K562 (cell line): ENCODE results near the gene GALNT5. TPM values are rescaled to one million over a fixed set of nuclear protein-coding genes. Genes with fewer than 3 reads are reported as not detected.

Experiments
- CREB1 ChIP-seq, 2 experiments: sonication (generic) in 1 of 2; formaldehyde crosslinking in 1 of 2; IDR thresholded peaks; 2 replicates each; pipeline versions ENCODE4 v1.6.1 to v1.8.0; 2012 to 2022; ENCODE audit warnings: inconsistent platforms in 1 of 2, mild to moderate bottlenecking in 1 of 2, missing genetic modification reagents in 1 of 2, moderate library complexity in 1 of 2
- EGR1 ChIP-seq: fragments of 450-650 bp; conservative IDR thresholded peaks from 2 replicates; pipeline ENCODE4 v1.6.1; 2017; ENCODE audit warnings: mild to moderate bottlenecking
- HMGN3 ChIP-seq: IDR thresholded peaks from 2 replicates; pipeline ENCODE4 v1.6.1; 2011; ENCODE audit warnings: borderline replicate concordance, low read depth, mild to moderate bottlenecking, mixed read lengths, low read length; ENCODE audit not compliant: insufficient read length; ENCODE audit errors: extremely low read depth
- MCM7 ChIP-seq, 2 experiments: fragments of 450-650 bp; IDR thresholded peaks; 2 replicates each; pipeline ENCODE4 v1.6.1; 2016 to 2018
- NCOA2 ChIP-seq, 2 experiments: fragments of 450-650 bp; IDR thresholded peaks; 2 replicates each; pipeline ENCODE4 v1.6.1; 2018; ENCODE audit warnings: mild to moderate bottlenecking in 2 of 2, moderate library complexity in 1 of 2; ENCODE audit not compliant: partially characterized antibody in 2 of 2
- NCOA4 ChIP-seq: fragments of 450-650 bp; IDR thresholded peaks from 2 replicates; pipeline ENCODE4 v1.6.1; 2018; ENCODE audit warnings: mild to moderate bottlenecking; ENCODE audit not compliant: partially characterized antibody
- TCFL5 ChIP-seq: fragments of 250-450 bp; sonication (Bioruptor Pico); conservative IDR thresholded peaks from 2 replicates; pipeline ENCODE4 v1.6.1; 2021; ENCODE audit warnings: mild to moderate bottlenecking, moderate library complexity, matching md5 sums
- ZNF184 ChIP-seq: sonication (generic); formaldehyde crosslinking; IDR thresholded peaks from 2 replicates; pipeline ENCODE4 v1.5.0; 2020; ENCODE audit warnings: missing genetic modification reagents
- ZNF212 ChIP-seq: fragments of 450-650 bp; formaldehyde crosslinking; IDR thresholded peaks from 2 replicates; pipeline ENCODE4 v1.4.0; 2020; ENCODE audit warnings: mild to moderate bottlenecking
- polyA plus RNA-seq, 8 experiments: library from polyadenylated mRNA; depleted of rRNA in 4 of 8; stranded (reverse) in 5 of 8; unstranded in 3 of 8; fragments of >200 nt; fragmentation: Nextera tagmentation in 2 of 8; fragmentation: Illumina TruSeq in 1 of 8; extraction: Ambion mirVana in 2 of 8; extraction: Trizol in 1 of 8; gene quantifications; 2 replicates each; pipeline versions ENCODE4 v1.2.1 to v1.2.3, GENCODE V29; 2011 to 2014; ENCODE audit warnings: inconsistent platforms in 1 of 8, missing spikeins in 1 of 8
- total RNA-seq, 7 experiments: library from RNA; depleted of rRNA in 6 of 7; stranded (reverse); fragments of >200 nt in 6 of 7; fragmentation: Illumina TruSeq in 2 of 7; extraction: Trizol in 2 of 7; gene quantifications; 2 replicates each; pipeline versions ENCODE4 v1.2.1 to v1.2.3, GENCODE V29; 2011 to 2021; ENCODE audit warnings: low replicate concordance in 1 of 7
- TF ChIP-seq, protein P1 (sequence below): fragments of 250-450 bp; sonication (Bioruptor Pico); IDR thresholded peaks from 2 replicates; pipeline ENCODE4 v1.8.0; 2022; ENCODE audit warnings: inconsistent platforms
- TF ChIP-seq, protein P2 (sequence below): fragments of 250-450 bp; sonication (Bioruptor Pico); IDR thresholded peaks from 2 replicates; pipeline ENCODE4 v1.4.0; 2020

The GALNT5 gene
- total and polyA plus RNA-seq, 9 of the 15 experiments (the other 6 are each of a cell fraction or from before 2014, with no cell fraction given): 21.6 to 73.0 (median 54.7) TPM

DNA sequence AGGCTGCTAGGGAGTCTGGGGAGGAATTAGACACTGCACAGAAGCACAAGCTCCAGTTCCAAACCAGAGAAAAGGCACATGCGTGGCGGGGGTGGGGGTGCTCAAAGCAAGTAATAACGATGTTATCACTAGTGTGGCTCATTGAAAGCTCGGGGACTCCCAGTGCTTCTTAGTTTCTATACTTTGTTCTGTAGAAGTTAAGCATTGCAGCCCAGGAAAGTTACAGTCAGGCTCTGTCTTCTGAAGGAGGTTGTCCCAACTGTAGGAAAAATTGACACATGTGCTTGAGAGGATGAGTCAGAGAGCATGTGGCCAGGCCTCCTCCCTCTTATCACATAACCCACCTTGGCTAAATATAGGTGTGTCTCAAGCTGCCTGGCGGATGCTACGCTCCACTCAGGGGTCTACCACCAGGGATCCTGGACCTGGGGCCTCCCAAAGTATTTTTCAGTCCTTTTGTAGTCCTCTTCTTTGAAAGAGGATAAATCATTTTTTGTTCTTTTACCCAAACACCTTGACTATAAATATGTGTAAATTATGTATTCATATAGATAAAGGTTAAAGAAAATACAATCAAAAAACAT, 3.8 kb downstream of the GALNT5 start (continued):
- TF ChIP-seq CREB1 (IDR thresholded peaks at IDR 0.05) (peak; percentile 76; the same call in 1 of the 2 replicates), CREB1 (CRISPR knock-in tag; IDR thresholded peaks at IDR 0.05) (no peak), NCOA2 (IDR thresholded peaks at IDR 0.05; ENCODE audit: partially characterized antibody in 2 of 2) (no peak), ZNF184 (CRISPR knock-in tag) (no peak), ZNF212 (CRISPR knock-in tag) (no peak), NCOA4 (no peak), TCFL5 (no peak), HMGN3 (peak; percentile 69), EGR1 (no peak), MCM7 (IDR thresholded peaks at IDR 0.05) (no peak)
- TF ChIP-seq, protein P1, sequence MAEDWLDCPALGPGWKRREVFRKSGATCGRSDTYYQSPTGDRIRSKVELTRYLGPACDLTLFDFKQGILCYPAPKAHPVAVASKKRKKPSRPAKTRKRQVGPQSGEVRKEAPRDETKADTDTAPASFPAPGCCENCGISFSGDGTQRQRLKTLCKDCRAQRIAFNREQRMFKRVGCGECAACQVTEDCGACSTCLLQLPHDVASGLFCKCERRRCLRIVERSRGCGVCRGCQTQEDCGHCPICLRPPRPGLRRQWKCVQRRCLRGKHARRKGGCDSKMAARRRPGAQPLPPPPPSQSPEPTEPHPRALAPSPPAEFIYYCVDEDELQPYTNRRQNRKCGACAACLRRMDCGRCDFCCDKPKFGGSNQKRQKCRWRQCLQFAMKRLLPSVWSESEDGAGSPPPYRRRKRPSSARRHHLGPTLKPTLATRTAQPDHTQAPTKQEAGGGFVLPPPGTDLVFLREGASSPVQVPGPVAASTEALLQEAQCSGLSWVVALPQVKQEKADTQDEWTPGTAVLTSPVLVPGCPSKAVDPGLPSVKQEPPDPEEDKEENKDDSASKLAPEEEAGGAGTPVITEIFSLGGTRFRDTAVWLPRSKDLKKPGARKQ (CRISPR knock-in tag): no peak
- TF ChIP-seq, protein P2, sequence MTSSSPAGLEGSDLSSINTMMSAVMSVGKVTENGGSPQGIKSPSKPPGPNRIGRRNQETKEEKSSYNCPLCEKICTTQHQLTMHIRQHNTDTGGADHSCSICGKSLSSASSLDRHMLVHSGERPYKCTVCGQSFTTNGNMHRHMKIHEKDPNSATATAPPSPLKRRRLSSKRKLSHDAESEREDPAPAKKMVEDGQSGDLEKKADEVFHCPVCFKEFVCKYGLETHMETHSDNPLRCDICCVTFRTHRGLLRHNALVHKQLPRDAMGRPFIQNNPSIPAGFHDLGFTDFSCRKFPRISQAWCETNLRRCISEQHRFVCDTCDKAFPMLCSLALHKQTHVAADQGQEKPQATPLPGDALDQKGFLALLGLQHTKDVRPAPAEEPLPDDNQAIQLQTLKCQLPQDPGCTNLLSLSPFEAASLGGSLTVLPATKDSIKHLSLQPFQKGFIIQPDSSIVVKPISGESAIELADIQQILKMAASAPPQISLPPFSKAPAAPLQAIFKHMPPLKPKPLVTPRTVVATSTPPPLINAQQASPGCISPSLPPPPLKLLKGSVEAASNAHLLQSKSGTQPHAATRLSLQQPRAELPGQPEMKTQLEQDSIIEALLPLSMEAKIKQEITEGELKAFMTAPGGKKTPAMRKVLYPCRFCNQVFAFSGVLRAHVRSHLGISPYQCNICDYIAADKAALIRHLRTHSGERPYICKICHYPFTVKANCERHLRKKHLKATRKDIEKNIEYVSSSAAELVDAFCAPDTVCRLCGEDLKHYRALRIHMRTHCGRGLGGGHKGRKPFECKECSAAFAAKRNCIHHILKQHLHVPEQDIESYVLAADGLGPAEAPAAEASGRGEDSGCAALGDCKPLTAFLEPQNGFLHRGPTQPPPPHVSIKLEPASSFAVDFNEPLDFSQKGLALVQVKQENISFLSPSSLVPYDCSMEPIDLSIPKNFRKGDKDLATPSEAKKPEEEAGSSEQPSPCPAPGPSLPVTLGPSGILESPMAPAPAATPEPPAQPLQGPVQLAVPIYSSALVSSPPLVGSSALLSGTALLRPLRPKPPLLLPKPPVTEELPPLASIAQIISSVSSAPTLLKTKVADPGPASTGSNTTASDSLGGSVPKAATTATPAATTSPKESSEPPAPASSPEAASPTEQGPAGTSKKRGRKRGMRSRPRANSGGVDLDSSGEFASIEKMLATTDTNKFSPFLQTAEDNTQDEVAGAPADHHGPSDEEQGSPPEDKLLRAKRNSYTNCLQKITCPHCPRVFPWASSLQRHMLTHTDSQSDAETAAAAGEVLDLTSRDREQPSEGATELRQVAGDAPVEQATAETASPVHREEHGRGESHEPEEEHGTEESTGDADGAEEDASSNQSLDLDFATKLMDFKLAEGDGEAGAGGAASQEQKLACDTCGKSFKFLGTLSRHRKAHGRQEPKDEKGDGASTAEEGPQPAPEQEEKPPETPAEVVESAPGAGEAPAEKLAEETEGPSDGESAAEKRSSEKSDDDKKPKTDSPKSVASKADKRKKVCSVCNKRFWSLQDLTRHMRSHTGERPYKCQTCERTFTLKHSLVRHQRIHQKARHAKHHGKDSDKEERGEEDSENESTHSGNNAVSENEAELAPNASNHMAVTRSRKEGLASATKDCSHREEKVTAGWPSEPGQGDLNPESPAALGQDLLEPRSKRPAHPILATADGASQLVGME (CRISPR knock-in tag): no peak
